Activated T-helper 17 cell treated with anti-CD3 and anti-CD28 coated beads, Interleukin-2, amount 50 U/mL, for 72 hours (primary cell): ENCODE data around the gene OPTC. TPM values are rescaled to one million over a fixed set of nuclear protein-coding genes. Genes with fewer than 3 reads are reported as not detected.

Experiments used
- ATAC-seq: fragments of 150-1000 bp; cut with Tn5 transposase; replicated peaks from 2 replicates; pipeline ENCODE4 v1.10.0; 2021; ENCODE audit warnings: mild to moderate bottlenecking, moderate library complexity
- H3K27ac Mint-ChIP-seq: one replicate; pipeline ENCODE4 v1.8.0; 2022; ENCODE audit warnings: mixed read lengths
- H3K27me3 Mint-ChIP-seq: one replicate; pipeline ENCODE4 v1.8.0; 2022; ENCODE audit warnings: mixed read lengths
- H3K36me3 Mint-ChIP-seq: one replicate; pipeline ENCODE4 v1.8.0; 2022; ENCODE audit warnings: low read depth, mild to moderate bottlenecking, mixed read lengths
- H3K4me1 Mint-ChIP-seq: one replicate; pipeline ENCODE4 v1.8.0; 2022; ENCODE audit warnings: mixed read lengths
- H3K4me3 Mint-ChIP-seq: one replicate; pipeline ENCODE4 v1.8.0; 2022; ENCODE audit warnings: mild to moderate bottlenecking, mixed read lengths
- H3K9me3 Mint-ChIP-seq: one replicate; pipeline ENCODE4 v1.8.0; 2022; ENCODE audit warnings: mixed read lengths
- total RNA-seq, 2 donors: library from RNA; stranded (reverse); gene quantifications; one replicate each; pipeline ENCODE4 v1.2.3, GENCODE V29; 2022

OPTC gene
- total RNA-seq, 2 donors from 2014 or later: not detected

GRCh38 chr1:203473781-203474305 is 20.1 kb upstream of the OPTC start:
- Mint-ChIP-seq H3K27me3 (peaks cover 24% of the 10 kb centered on the region), H3K4me3 (no peak overlapping the region), H3K4me1 (no peaks in the 10 kb centered on the region), H3K9me3 (no peaks in the 10 kb centered on the region), H3K27ac (no peak overlapping the region), H3K36me3 (no peaks in the 10 kb centered on the region)
- no peak for ATAC-seq

GRCh38 chr1:203475012-203475981 is 18.7 kb upstream of the OPTC start, which contains the start of gene PRELP:
PRELP (plus strand) TSS chr1:203475806; CDS start chr1:203483185, 7,379 bp downstream.
- H3K4me1 Mint-ChIP-seq: no peaks in the 10 kb centered on the region
- H3K9me3 Mint-ChIP-seq: no peaks in the 10 kb centered on the region
- no peak within 1 kb of the TSS for H3K4me3 Mint-ChIP-seq
- no peak for ATAC-seq
- peaks cover 20% of the 10 kb centered on the region for H3K27me3 Mint-ChIP-seq
- no peak within 1 kb of the TSS for H3K27ac Mint-ChIP-seq
- H3K36me3 Mint-ChIP-seq: no peaks in the 10 kb centered on the region

GRCh38 chr1:203476216-203476814 is 17.6 kb upstream of the OPTC start:
- H3K27ac Mint-ChIP-seq: no peak overlapping the region
- H3K9me3 Mint-ChIP-seq: no peaks in the 10 kb centered on the region
- no peak overlapping the region for H3K4me3 Mint-ChIP-seq
- H3K27me3 Mint-ChIP-seq: peaks cover 17% of the 10 kb centered on the region
- no peak for ATAC-seq
- H3K4me1 Mint-ChIP-seq: no peaks in the 10 kb centered on the region
- no peaks in the 10 kb centered on the region for H3K36me3 Mint-ChIP-seq

- Mint-ChIP-seq H3K4me3 (no peak overlapping the region), H3K4me1 (no peaks in the 10 kb centered on the region), H3K36me3 (no peaks in the 10 kb centered on the region), H3K27me3 (peaks cover 12% of the 10 kb centered on the region), H3K9me3 (no peaks in the 10 kb centered on the region), H3K27ac (no peak overlapping the region)
- peak; percentile 29 for ATAC-seq
Measured at GRCh38 chr1:203477748-203478147, 16.2 kb upstream of the OPTC start.

- Mint-ChIP-seq H3K4me1 (no peaks in the 10 kb centered on the region), H3K27me3 (peaks cover 11% of the 10 kb centered on the region), H3K4me3 (no peak overlapping the region), H3K9me3 (no peaks in the 10 kb centered on the region), H3K27ac (no peak overlapping the region), H3K36me3 (no peaks in the 10 kb centered on the region)
- no peak for ATAC-seq
Measured at GRCh38 chr1:203478231-203478630, 15.7 kb upstream of the OPTC start.

- no peak overlapping the region for H3K4me3 Mint-ChIP-seq
- no peaks in the 10 kb centered on the region for H3K36me3 Mint-ChIP-seq
- ATAC-seq: no peak
- H3K9me3 Mint-ChIP-seq: no peaks in the 10 kb centered on the region
- peaks cover 9% of the 10 kb centered on the region for H3K27me3 Mint-ChIP-seq
- no peaks in the 10 kb centered on the region for H3K4me1 Mint-ChIP-seq
- H3K27ac Mint-ChIP-seq: no peak overlapping the region
Measured at GRCh38 chr1:203478986-203479385, 15.0 kb upstream of the OPTC start.

- H3K4me3 Mint-ChIP-seq: no peak overlapping the region
- H3K9me3 Mint-ChIP-seq: no peaks in the 10 kb centered on the region
- ATAC-seq: no peak
- no peak overlapping the region for H3K27ac Mint-ChIP-seq
- H3K27me3 Mint-ChIP-seq: peaks cover 9% of the 10 kb centered on the region
- no peaks in the 10 kb centered on the region for H3K36me3 Mint-ChIP-seq
- H3K4me1 Mint-ChIP-seq: no peaks in the 10 kb centered on the region
Measured at GRCh38 chr1:203479646-203480045, 14.3 kb upstream of the OPTC start.

GRCh38 chr1:203480084-203480483 is 13.9 kb upstream of the OPTC start:
- Mint-ChIP-seq H3K27me3 (peaks cover 9% of the 10 kb centered on the region), H3K4me3 (no peak overlapping the region), H3K36me3 (no peaks in the 10 kb centered on the region), H3K9me3 (no peaks in the 10 kb centered on the region), H3K27ac (no peak overlapping the region), H3K4me1 (no peaks in the 10 kb centered on the region)
- ATAC-seq: no peak

- Mint-ChIP-seq H3K27me3 (peaks cover 8% of the 10 kb centered on the region), H3K4me3 (no peak overlapping the region), H3K27ac (no peak overlapping the region), H3K9me3 (no peaks in the 10 kb centered on the region), H3K36me3 (no peaks in the 10 kb centered on the region), H3K4me1 (no peaks in the 10 kb centered on the region)
- peak; percentile 70 for ATAC-seq
Measured at GRCh38 chr1:203480525-203481084, 13.3 kb upstream of the OPTC start.

- Mint-ChIP-seq H3K9me3 (no peaks in the 10 kb centered on the region), H3K4me1 (no peaks in the 10 kb centered on the region), H3K4me3 (no peak overlapping the region), H3K36me3 (no peaks in the 10 kb centered on the region), H3K27me3 (peaks cover 2% of the 10 kb centered on the region), H3K27ac (no peak overlapping the region)
- no peak for ATAC-seq
Measured at GRCh38 chr1:203481196-203481595, 12.8 kb upstream of the OPTC start.

GRCh38 chr1:203486618-203487370 is 7.2 kb upstream of the OPTC start:
- H3K4me3 Mint-ChIP-seq: peak overlapping the region; percentile 71
- H3K9me3 Mint-ChIP-seq: no peaks in the 10 kb centered on the region
- no peaks in the 10 kb centered on the region for H3K36me3 Mint-ChIP-seq

GRCh38 chr1:203488539-203488938 is 5.4 kb upstream of the OPTC start:
- no peak for ATAC-seq
- H3K4me1 Mint-ChIP-seq: no peaks in the 10 kb centered on the region
- peak overlapping the region; percentile 81 for H3K27ac Mint-ChIP-seq
- no peaks in the 10 kb centered on the region for H3K36me3 Mint-ChIP-seq
- peak overlapping the region; percentile 71 for H3K4me3 Mint-ChIP-seq
- peaks cover 7% of the 10 kb centered on the region for H3K27me3 Mint-ChIP-seq
- no peaks in the 10 kb centered on the region for H3K9me3 Mint-ChIP-seq

More at GRCh38 chr1:203486618-203487370, 7.2 kb upstream of the OPTC start:
- no peak for ATAC-seq
- no peaks in the 10 kb centered on the region for H3K4me1 Mint-ChIP-seq
- H3K27ac Mint-ChIP-seq: peak overlapping the region; percentile 88
- H3K27me3 Mint-ChIP-seq: peaks cover 1% of the 10 kb centered on the region

GRCh38 chr1:203490607-203491006 is 3.3 kb upstream of the OPTC start:
- ATAC-seq: no peak
- peaks cover 10% of the 10 kb centered on the region for H3K27me3 Mint-ChIP-seq

GRCh38 chr1:203491664-203492063 is 2.3 kb upstream of the OPTC start:
- Mint-ChIP-seq H3K36me3 (no peaks in the 10 kb centered on the region), H3K27ac (peak overlapping the region; percentile 38)

More at GRCh38 chr1:203490607-203491006, 3.3 kb upstream of the OPTC start:
- H3K4me1 Mint-ChIP-seq: no peaks in the 10 kb centered on the region
- H3K4me3 Mint-ChIP-seq: no peak overlapping the region
- no peaks in the 10 kb centered on the region for H3K9me3 Mint-ChIP-seq
- H3K27ac Mint-ChIP-seq: no peak overlapping the region
- H3K36me3 Mint-ChIP-seq: no peaks in the 10 kb centered on the region

More at GRCh38 chr1:203491664-203492063, 2.3 kb upstream of the OPTC start:
- ATAC-seq: no peak
- Mint-ChIP-seq H3K27me3 (peaks cover 10% of the 10 kb centered on the region), H3K4me3 (no peak overlapping the region), H3K4me1 (no peaks in the 10 kb centered on the region), H3K9me3 (no peaks in the 10 kb centered on the region)
